AML-193 (cell line): ENCODE results near the gene VPS45.

ENCODE experiments used
- DNase-seq, 2 experiments: peaks; one replicate each; lab custom pipeline; 2025; lab: John Stamatoyannopoulos, UW

Gene VPS45

DNA sequence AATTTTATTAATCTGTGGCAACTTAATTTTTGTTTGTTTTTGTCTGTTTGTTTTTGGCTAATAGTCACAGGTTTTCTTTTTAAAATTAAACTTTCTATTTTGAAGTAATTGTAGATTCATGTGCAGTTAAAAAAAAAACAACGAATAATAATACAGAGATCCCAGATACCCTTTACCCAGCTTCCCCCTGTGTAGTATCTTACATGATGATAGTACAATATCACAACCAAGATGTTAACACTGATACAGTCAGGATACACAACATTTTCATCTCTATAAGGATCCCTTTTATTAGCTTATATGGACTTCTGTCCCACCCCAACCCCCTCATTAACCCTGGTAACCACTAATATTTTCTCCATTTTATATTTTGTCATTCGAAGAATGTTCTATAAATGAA lies 5.9 kb downstream of the VPS45 start:
- no peak for DNase-seq

DNA sequence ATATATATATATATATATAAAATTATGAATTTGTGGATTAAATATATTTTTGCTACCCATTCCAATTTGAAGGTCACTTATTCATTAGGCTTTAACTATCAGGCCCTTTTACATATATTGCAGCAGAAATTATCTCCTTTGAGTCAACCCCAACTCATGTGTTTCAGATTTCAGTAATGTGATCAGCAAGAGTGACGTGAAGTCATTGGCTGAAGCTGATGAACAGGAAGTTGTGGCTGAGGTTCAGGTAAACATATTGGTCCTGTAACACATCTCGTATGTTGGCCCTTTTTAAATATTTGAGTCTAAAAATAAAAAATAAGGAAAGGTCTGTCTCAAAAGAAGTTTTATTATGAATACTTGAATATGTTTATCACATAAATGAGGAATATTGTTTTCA lies 8.5 kb downstream of the VPS45 start:
- DNase-seq: no peak

DNA sequence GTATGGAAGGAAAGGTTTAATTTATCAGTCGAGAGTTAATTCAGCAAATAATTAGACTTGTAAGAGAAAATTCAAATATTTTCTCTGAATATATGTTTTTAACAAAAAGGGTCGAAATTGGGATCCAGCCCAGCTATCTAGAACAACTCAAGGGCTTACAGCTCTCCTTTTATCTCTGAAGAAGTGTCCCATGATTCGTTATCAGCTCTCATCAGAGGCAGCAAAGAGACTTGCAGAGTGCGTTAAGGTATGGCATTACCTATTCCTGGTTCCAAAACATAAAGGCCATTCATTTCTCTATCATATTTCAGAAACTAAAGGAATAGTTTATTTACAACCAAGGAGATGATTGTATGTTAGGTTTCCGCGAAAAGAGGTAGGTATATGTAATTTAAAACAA lies 9.4 kb downstream of the VPS45 start:
- DNase-seq: no peak

DNA sequence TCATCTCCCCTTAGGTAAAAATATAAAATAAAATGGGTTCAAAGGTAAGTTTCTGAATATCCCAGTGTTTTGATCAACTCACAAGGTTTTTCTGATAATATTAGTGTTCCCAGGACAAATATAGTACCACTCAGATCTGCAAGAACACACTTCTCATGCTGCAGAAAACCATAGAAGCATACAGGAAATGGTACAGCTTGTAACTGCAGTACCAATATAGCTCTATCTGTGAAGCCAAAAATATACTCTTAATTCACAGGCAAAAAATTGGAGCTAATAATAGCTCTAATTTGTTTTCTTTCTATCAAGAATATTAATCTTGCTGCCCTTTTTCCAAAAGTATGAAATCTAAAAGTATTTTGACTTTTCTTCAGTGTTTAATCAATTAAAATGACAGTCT lies 13.2 kb downstream of the VPS45 start:
- no peak for DNase-seq

DNA sequence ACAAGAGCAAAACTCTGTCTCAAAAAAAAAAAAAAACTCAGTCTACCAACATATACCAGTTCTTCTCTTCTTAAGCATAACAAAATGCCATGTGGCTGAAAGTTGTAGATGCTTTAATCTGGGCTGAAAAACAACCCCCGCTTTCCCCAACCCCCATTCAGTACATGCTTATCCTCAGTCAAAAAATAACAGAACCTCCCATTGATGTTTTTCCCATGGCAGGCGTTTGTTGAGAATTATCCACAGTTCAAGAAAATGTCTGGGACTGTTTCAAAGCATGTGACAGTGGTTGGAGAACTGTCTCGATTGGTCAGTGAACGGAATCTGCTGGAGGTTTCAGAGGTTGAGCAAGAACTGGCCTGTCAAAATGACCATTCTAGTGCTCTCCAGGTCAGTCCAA lies 14.9 kb downstream of the VPS45 start:
- no peak for DNase-seq

DNA sequence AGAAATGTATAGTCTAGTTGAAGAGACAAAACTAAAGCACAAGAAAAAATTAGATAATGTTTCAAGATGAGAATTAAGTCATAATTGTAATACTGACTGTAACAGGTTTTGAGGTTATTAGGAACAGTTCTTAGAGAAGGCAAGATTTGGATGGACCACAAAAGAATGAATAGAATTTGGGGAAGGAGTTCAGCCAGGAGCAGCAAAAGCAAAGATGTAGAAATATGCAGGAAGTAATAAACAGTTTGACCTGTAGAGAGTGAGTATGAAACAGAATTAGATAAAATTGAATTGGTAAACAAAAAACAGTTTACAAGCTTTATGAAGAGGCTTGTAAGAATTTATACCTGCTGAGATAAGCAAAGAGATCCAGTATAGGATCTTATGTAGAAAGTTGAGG lies 16.3 kb downstream of the VPS45 start:
- DNase-seq: no peak

DNA sequence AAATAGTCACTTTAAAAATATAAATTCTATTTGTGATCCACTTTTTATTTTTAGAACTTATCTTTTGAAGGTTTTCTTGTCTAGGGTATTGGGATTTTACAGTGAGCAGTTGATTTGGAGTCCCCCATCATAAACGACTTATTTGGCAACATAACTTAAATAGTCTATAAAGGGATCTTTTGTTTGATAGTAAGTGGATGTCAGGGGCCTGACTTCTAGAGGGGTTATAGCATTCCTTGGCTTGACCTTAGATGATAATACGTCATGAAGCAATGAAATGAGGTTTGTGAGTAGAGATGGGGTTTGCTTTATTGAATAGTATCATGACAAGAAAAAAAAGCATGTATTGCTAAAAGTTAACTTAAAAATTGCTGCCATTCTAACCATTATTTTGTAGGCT lies 17.8 kb downstream of the VPS45 start:
- no peak for DNase-seq

DNA sequence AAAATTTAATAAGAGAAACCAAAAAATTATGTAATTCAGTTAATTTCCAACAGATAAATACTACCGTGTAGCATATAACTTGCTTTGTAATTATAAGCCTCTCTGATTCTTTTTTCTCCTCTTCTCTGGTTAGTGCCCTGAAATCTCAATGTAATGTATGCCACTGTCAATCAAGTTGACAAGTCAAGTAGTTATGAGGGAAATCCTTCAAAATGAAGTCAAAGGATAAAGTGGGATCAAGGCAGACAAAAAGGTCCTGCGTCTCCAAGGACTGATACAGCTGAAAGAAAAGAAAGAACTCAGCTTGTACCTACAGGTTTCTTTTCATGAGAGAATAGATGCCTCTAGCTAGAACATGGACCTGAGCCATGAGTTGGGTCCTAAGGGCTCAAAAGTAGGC lies 19.8 kb downstream of the VPS45 start:
- no peak for DNase-seq

DNA sequence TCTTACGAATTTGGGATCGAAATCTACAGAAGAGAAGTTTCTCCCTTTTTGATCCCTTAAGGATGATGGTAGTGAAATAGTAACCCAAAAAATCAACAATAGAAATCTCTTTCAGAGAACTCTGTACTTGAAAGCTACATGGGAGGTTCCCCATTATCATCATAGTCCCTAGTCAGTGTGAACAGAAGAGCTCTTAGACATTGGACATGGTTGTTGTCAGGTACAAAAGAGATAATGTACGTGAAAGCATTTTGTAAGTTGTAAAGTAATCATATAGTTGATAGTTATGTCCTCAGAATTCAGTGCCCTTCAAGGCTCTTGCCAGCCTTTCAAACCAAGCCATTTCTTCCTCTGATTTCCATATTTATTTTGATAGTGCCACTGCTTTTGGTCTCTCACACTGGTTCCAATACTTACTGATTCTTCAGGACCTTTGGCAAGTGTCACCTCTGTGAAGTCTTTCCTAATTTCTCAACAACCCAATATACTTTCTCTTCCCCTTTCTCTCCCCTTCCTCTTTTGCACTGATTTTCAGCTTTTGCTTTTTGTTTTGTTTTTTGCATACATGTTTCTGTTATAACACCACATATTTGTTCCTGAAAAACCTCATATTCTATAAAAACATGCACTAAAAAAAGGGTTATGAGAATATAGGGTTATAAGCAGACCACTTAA lies 22.4 kb downstream of the VPS45 start:
- peak; percentile 62 to 64 for DNase-seq

DNA sequence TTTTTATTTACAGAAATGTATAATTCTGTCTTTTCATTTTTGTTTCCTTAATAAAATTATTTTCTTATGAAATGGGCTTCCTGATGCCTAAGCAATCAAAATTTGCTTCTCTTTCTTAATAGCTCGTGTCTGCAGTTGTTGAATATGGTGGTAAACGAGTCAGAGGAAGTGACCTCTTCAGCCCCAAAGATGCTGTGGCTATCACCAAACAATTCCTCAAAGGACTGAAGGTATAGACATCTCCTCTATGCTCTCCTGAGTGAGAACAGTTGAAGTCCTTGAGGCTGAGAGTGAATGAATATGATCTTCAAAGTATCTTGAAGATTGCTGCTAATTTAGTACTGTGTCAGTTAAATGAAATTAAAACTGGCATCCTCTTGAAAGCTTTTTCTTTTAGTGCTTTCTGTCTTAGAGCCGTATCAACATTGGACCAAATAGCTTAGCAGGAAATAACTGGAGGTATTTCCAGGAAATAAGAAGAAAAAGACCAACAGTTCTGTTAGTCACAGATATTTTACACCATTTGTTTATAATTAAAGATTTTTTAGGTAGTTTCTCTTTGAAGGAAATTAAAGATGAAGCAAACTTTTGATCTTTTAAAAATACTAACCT lies 24.7 kb downstream of the VPS45 start:
- DNase-seq: no peak

DNA sequence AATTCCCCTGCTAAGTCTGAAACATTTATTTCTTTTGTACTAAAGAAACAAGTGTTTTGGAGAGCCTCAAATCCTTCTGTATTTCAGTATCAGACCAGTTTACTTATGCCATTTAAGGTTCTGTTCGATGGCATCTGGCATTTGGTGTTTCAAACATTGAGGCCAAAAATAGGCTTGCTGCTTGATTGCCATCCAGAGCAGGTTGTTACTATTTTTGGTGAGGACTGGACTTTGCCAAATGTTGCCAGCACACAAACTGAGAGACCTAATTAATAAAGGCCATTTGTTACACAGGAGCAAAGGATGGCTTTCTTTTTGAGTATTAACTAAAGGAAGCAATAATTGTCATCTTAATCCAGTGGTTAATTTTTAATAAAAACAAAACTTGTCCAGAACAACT lies 26.2 kb downstream of the VPS45 start:
- no peak for DNase-seq

DNA sequence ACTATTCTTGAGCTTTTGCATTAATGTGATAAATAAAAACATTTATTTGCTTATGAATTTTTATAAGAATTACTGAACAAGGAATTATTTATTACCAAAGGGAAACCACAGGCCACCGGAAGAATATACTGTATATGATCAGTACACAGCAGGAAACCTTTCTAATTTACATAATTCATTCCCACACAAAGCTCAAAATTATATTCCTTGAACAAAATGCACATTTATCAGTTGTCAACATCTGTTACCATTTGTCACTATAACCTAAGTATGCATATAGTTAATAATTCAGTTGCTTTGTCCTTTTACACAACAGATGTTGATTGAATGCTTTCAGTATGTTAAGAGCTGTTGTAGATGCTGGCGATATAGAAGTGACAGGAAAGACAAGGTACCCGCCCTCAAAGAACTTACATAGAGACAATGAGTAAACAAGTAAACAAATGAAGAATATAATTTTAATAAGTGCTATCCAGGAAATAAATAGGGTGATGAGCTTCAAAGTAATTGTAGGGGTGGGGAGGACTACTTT lies 27.2 kb downstream of the VPS45 start:
- DNase-seq: no peak

DNA sequence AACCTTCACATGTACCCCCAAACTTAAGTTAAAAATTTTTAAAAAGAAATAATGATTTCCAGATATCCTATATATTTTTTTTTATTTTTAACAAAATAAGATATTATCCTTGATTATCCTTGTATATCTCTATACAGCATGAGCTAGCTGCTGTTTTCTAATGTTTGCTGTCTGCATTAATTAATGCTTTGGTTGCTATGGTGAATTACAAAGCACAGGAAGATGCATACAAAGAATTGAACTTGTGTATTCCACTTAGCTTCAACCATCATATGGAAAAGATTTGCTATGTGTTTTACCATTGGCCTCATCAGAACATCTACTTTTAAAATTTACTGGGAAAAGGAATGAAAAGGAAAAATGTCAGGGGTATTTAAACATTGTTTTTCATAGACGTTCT lies 35.4 kb downstream of the VPS45 start:
- DNase-seq: no peak

DNA sequence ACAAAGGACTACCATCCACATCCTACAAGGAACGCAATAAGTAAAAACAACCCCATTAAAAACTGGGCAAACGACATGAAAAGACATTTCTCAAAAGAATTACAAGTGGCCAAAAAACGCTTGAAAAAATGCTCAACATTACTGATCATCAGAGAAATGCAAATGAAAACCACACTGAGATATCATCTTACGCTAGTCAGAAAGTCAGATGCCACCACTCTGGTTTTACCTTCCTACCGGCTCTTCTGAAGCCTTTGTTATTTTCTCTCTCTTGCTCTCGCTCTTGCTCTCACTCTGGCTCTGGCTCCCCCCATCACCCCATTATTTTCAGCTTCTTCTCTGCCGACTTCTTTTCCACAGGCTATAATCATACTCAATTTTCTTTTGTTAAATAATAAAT lies 38.8 kb downstream of the VPS45 start:
- DNase-seq: no peak

DNA sequence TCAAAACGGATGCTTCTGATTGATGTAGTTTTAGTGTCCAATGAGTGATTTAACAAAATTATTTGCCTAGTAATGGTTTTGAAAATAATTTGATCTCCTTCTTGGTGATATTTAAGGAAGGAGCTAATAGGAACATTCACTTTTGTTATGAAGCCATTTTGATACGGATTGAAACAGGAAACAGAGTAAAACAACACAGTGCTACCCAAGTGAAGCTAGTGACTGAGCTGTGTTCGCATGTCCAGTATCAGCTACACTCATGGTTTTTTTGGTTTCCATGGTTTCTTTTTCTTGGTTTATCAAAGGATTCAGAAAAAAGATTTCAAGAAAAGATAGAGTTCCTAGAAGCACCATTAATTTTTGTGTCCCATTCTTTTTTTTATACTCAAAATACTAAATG lies 42.0 kb downstream of the VPS45 start:
- DNase-seq: no peak

DNA sequence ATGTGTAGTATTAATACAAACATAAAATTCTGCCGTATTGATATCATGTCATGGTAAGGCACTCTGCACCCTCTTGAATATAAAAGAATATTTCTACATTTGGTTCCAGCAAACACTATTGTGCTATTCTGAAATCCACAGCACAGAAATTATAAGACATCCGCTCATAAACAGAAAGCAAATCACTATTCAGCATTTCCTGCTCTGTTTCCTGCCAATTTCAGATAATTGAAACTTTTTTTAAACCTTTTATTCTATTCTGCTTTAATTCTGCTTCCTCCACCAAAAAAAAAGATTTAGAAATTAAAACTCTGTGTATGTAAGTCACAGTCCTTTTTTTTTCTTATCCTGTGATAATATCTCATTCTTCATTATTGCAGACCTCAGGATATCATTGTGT lies 42.5 kb downstream of the VPS45 start:
- DNase-seq: no peak

DNA sequence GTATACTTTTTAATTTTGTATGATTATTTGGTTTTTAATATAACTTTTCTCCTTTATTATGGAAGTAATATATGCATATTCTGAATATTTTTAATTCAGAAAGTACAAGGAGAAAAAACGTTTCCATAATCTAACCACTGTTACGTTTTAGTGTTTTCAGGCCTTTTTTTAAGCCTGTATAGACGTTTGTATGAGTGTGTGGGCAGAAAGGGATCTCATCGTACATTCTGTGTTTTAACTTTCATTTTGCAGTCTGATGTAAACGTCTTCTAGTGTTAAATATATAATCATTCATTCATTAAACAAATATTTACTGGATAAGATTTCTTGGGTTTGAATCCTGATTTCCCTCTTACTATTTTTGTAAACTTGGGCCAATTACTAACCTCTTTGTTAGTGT lies 44.1 kb downstream of the VPS45 start:
- no peak for DNase-seq

DNA sequence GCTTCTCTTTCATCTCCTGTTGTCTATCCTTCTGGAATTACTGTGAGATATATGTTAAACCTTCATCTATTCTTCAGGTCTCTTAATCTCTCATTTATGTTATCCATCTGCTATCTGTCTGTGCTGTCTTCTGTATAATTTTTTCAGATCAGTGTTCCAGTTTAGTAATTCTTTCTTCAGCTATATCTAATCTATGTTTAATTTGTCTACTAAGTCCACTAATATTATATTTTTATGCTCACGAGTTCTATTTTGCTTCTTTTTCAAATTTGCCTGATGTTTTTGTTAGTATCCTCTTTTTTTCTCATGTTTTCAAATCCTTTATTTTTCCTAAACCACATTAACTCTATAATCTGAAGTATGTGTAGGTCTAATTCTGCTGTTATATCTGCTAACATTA lies 47.5 kb downstream of the VPS45 start:
- no peak for DNase-seq

DNA sequence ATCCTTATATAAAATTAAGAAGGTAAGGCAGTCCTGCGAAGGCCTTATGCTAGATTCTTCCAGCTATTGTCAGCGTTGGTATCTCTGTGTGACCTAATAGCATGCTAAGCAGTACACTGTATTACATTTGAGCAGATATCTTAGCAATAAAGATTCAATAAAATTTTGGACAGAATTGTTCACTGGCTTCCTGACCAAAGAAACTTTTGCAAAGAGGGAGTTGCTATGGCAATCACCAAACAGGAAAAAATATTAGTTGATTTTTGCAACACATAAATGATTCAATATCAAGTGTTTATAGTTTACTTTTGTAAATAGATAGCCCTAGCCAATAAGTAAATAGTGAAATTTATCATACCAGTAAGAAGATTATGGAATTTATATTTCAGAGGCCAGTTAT lies 51.1 kb downstream of the VPS45 start:
- DNase-seq: no peak

DNA sequence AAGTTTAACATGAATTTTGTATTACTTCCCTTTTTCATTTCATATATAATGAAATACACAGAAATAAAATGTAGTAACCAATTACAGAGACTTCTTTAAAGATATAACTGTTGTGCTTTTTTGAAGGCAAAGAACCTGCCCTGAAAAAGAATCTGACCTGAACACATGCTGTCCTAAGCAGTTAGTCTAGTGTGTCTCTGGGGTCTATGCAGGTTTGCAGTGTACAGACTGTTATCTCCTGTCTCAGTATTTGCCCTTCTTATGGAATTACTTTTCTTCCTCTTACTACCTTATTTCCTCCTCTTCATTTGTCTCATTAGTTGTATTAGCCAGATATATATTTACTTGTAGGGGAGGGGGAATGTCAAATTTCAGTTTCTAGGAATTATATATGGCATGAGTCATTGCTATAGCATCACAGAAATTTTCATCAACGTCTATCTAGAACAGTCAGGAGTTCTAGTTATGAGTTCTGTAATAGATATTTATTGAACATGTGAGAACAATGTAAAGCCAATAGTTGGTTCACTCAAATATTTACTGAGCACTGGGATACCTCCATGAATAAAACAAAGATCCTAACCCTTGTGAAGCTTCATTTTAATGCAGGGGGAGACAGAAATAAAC lies 53.8 kb downstream of the VPS45 start:
- peak in 1 of 2 experiments; percentile 2 for DNase-seq

DNA sequence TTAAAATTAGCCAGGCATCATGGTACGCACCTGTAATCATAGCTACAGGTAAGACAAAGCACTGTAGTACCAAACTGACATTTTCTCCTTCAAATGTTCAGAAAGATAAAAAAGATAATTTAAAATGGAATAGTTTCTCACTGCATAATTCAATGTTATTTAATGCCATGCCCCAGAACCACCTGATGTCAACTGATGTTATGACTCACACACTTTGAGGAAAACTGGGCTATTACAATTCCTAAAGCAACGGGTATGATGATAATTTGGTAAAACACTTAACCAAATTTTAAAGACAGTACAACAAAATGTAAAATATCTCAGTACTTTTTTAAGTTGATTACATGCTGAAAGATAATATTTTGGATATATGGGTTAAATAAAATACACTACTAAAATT lies 59.2 kb downstream of the VPS45 start:
- DNase-seq: no peak

DNA sequence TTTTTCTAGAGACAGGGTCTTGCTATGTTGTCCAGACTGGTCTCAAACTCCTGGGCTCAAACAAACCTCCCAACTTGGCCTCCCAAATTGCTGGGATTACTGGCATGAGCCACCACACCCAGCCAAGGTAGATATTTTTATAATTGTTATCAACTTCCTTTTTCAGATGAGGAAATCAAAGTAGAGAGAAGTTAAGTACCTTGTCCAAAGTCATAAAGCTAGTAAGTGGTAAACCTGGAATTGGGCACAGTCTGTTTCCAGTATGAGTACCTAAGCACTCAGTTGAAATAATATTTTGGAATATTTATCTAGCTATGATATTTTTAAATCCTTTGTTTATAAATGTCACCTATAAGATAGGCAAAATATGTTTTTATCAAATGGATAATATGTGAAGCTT lies 59.9 kb downstream of the VPS45 start:
- DNase-seq: no peak

DNA sequence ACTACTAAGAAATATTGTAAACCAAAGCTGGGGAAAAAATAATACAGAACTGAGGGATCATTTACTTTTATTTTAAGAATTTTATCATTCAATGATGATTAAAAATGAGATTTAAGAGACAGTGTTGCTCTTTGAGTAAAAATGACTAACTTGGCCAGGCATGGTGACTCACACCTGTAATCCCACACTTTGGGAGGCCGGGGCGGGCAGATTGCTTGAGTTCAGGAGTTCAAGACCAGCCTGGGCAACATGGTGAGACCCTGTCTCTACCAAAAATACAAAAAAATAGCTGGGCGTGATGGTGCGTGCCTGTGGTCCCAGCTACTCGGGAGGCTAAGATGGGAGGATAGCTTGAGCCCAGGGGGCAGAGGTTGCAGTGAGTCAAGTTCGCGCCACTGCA lies 60.3 kb downstream of the VPS45 start:
- DNase-seq: no peak

DNA sequence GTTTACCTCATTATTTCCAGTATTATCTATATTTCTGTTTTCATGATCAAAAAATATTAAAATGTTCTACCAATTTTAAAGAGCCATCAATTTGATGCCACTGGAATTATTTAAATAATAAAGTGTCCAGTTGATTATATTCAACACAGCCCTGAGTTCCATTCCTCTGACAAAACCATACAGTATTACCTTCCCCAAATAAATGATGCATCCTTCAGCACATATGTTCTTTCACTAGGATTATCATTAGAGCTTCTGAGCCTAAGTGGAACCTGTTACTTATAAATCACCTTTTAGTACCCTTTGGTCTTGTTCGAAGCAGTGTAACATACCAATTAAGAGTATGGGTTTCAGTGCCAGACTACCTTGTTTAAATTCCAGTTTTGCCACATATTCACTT lies 64.8 kb downstream of the VPS45 start:
- no peak for DNase-seq
